Erythroblast (primary cell): Measurements from ENCODE around the gene ANKRD29.

Experiments
- GATA1 ChIP-seq: IDR thresholded peaks from 2 replicates; pipeline ENCODE4 v1.6.1; 2011; ENCODE audit warnings: low read depth, mild to moderate bottlenecking, control low read depth, low read length, moderate library complexity
- POLR2A ChIP-seq: IDR thresholded peaks from 2 replicates; pipeline ENCODE4 v1.6.1; 2011; ENCODE audit warnings: mild to moderate bottlenecking, low read length

DNA sequence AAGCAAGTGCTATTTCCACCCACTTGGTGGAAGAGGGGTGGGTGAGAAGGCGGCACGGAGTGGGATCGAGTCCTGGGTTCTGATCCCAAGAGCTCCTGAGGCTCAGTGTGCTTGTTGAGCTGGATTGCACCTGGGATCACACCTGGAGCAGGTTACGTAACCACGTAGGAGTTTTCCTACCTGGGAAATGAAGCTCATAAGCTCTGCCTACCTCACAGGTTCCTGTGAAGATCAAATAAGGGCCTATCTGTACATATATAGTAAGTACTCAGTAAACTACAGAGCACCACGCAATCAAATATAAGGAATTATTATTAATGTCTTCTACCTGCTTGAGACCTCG, 87.4 kb downstream of the ANKRD29 start:
- TF ChIP-seq POLR2A (no peak), GATA1 (no peak)
